ENCODE results near the gene ADGRL3.

GRCh38 chr4:61795998-61796397, 595.9 kb downstream of the ADGRL3 start:
- TF ChIP-seq CTCF (IDR thresholded peaks at IDR 0.05) (no peak), POLR2A (IDR thresholded peaks at IDR 0.05) (no peak)
